Gastroesophageal sphincter (tissue), 4 donors: ENCODE measurements around the gene STX7. TPM values are rescaled to one million over a fixed set of nuclear protein-coding genes. Genes with fewer than 3 reads are reported as not detected.

Experiments used
- ATAC-seq: fragments of 150-250 bp; one replicate; pipeline ENCODE4 v1.9.1; 2016; ENCODE audit warnings: mild to moderate bottlenecking, moderate library complexity
- H3K27ac ChIP-seq, 4 donors: fragments of 200-600 bp; sonication (generic) in 3 of 4; 1 replicate in 3 of 4; 2 replicates in 1 of 4; pipeline ENCODE4 v1.5.1; 2016 to 2019
- H3K27me3 ChIP-seq: fragments of 200-600 bp; sonication (generic); one replicate; pipeline ENCODE4 v1.5.1; 2019
- H3K36me3 ChIP-seq, 2 donors: fragments of 200-600 bp; sonication (generic); one replicate each; pipeline ENCODE4 v1.5.1; 2019; ENCODE audit warnings: control low read depth in 1 of 2
- H3K4me1 ChIP-seq, 3 donors: fragments of 200-600 bp; sonication (generic); 1 replicate in 2 of 3; 2 replicates in 1 of 3; pipeline ENCODE4 v1.5.1; 2016 to 2019; ENCODE audit warnings: control low read depth in 2 of 3
- H3K4me3 ChIP-seq, 2 donors: fragments of 200-600 bp; sonication (generic); one replicate each; pipeline ENCODE4 v1.5.1; 2019; ENCODE audit warnings: mild to moderate bottlenecking in 1 of 2, moderate library complexity in 1 of 2
- H3K9me3 ChIP-seq, 3 donors: fragments of 200-600 bp; sonication (generic); one replicate each; pipeline ENCODE4 v1.5.1; 2017 to 2019; ENCODE audit warnings: control low read depth in 2 of 3
- EP300 ChIP-seq: sonication (generic); formaldehyde crosslinking; IDR thresholded peaks from one replicate; pipeline ENCODE4 v1.6.1; 2017; ENCODE audit warnings: antibody characterized with exemption, mild to moderate bottlenecking
- POLR2A ChIP-seq, 2 donors: fragments of 450-650 bp; IDR thresholded peaks; one replicate each; pipeline ENCODE4 v1.6.1; 2017; ENCODE audit warnings: antibody characterized with exemption in 2 of 2, mild to moderate bottlenecking in 2 of 2, moderate library complexity in 1 of 2
- POLR2AphosphoS5 ChIP-seq: sonication (generic); formaldehyde crosslinking; IDR thresholded peaks from one replicate; pipeline ENCODE4 v1.6.1; 2017; ENCODE audit warnings: antibody characterized with exemption
- WGBS, 2 donors: methylation state at CpG; one replicate each; pipeline ENCODE4 v1.1.5; 2018; ENCODE audit warnings: low coverage in 1 of 2; 5-methylcytosine and 5-hydroxymethylcytosine counted together
- total RNA-seq, 4 donors: library from RNA; depleted of rRNA; stranded (reverse); fragments of >200 nt; gene quantifications; one replicate each; pipeline ENCODE4 v1.1.0, GENCODE V29; 2016
- TF ChIP-seq, protein P1 (sequence below), 4 experiments: fragments of 200-600 bp in 2 of 4; fragments of 450-650 bp in 2 of 4; sonication (generic) in 1 of 4; IDR thresholded peaks; one replicate each; pipeline ENCODE4 v1.5.1; 2017 to 2019; ENCODE audit warnings: antibody characterized with exemption in 4 of 4, mild to moderate bottlenecking in 2 of 4, moderate library complexity in 2 of 4

STX7 gene
- total RNA-seq, 4 donors from 2014 or later, result 59.5 to 102 (median 65.3) TPM

DNA sequence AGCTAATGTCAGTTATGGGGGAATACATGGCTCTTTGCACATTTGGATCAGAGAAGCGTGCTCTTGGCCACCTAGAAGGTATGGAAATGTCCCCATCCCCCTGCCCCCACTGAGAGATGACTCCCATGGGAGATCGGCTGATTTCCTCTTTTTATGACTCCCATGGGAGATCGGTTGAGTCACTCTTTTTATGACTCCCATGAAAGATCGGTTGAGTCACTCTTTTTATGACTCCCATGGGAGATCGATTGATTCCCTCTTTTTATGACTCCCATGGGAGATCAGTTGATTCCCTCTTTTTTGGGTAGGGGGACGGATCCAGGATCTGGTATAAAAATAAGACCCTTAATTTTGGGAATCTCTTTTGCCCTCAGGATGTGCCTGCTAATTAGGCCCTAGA, 14.9 kb upstream of the STX7 start:
- no peak overlapping the region for H3K27ac ChIP-seq
- no peaks in the 10 kb centered on the region for H3K36me3 ChIP-seq
- no peak for TF ChIP-seq POLR2A (IDR thresholded peaks at IDR 0.05)
- TF ChIP-seq EP300, result no peak
- TF ChIP-seq POLR2AphosphoS5, result no peak
- TF ChIP-seq, protein P1, sequence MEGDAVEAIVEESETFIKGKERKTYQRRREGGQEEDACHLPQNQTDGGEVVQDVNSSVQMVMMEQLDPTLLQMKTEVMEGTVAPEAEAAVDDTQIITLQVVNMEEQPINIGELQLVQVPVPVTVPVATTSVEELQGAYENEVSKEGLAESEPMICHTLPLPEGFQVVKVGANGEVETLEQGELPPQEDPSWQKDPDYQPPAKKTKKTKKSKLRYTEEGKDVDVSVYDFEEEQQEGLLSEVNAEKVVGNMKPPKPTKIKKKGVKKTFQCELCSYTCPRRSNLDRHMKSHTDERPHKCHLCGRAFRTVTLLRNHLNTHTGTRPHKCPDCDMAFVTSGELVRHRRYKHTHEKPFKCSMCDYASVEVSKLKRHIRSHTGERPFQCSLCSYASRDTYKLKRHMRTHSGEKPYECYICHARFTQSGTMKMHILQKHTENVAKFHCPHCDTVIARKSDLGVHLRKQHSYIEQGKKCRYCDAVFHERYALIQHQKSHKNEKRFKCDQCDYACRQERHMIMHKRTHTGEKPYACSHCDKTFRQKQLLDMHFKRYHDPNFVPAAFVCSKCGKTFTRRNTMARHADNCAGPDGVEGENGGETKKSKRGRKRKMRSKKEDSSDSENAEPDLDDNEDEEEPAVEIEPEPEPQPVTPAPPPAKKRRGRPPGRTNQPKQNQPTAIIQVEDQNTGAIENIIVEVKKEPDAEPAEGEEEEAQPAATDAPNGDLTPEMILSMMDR (IDR thresholded peaks at IDR 0.05), result no peak
- peaks cover 0 to 3% (median 0%) of the 10 kb centered on the region in 3 donors for H3K4me1 ChIP-seq
- no peaks in the 10 kb centered on the region for H3K9me3 ChIP-seq
- H3K27me3 ChIP-seq, result no peaks in the 10 kb centered on the region
- WGBS, 2 donors, result 61 to 76% methylated on average over 3 to 6 of the region's 6 CpGs
- H3K4me3 ChIP-seq, result no peak overlapping the region
- no peak for ATAC-seq

DNA sequence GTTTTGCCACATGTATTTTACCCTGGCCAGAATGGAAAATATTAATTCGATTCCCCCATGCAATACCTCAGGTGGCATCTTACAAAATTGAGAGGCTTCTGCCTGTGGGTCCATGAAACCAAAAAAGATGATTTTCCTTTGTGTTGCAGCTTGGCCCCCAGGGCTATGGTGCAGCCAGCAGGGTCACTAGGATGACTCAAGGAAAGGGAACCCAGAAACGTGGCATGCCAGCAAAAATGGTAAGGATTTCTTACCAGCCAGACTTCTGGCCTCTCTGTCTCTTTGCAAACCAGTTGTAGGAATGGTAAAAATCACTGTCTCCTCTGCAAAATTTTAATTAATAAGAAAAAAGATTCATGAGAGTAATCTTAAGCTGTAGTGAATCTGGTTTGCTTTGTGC, 13.5 kb upstream of the STX7 start:
- Histone ChIP-seq H3K4me3 (no peak overlapping the region), H3K27ac (no peak overlapping the region), H3K4me1 (peaks cover 0 to 3% (median 0%) of the 10 kb centered on the region in 3 donors), H3K36me3 (no peaks in the 10 kb centered on the region), H3K9me3 (no peaks in the 10 kb centered on the region), H3K27me3 (no peaks in the 10 kb centered on the region)
- TF ChIP-seq POLR2AphosphoS5 (no peak), EP300 (no peak), POLR2A (IDR thresholded peaks at IDR 0.05) (no peak)
- TF ChIP-seq, protein P1 (IDR thresholded peaks at IDR 0.05), result no peak
- no peak for ATAC-seq
- 47 to 65% methylated on average over 2 of the region's 2 CpGs for WGBS, 2 donors

DNA sequence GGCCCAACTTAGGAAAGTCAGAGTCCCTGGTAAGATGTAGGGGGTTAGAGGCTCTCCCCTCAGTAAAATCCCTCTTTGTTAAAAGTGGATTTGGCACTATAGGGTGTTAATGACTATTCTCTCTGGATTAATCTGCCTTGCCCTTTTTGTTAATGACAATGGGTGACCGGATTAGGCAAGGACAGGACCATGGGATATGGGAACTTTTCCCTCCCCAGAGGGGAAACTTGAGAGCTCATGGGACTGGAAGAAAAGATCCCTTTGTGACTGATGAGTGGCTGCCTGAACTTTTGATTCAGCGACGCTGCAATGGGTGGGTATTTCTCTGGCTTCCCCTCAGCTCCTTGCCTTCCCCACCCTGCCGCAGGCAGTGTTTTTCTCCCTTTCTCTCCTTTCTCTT, 12.9 kb upstream of the STX7 start:
- ATAC-seq, result no peak
- Histone ChIP-seq H3K4me1 (peaks cover 0 to 3% (median 0%) of the 10 kb centered on the region in 3 donors), H3K4me3 (no peak overlapping the region), H3K36me3 (no peaks in the 10 kb centered on the region), H3K9me3 (no peaks in the 10 kb centered on the region), H3K27me3 (no peaks in the 10 kb centered on the region), H3K27ac (no peak overlapping the region)
- TF ChIP-seq POLR2AphosphoS5, result no peak
- TF ChIP-seq, protein P1 (IDR thresholded peaks at IDR 0.05), result no peak
- TF ChIP-seq POLR2A (IDR thresholded peaks at IDR 0.05), result no peak
- no peak for TF ChIP-seq EP300
- WGBS, 2 donors, result 50% methylated on average over 1 to 2 of the region's 4 CpGs

DNA sequence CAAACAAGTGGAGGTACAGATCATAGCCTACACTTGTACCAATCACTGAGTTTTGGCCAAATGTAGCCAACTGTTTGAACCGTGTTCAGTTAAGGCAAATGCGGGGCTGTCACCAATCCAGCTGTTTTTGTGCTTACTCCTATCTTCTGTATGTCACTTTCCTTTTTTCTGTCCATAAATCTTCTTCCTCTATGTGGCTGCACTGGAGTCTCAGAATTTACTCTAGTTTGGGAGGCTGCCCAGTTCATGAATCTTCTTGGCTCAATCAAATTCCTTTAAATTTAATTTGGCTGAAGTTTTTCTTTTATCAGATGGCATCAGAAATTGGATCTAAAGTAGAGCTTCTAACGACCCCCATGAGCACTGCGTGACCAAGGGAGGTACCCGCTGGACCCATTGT, 11.7 kb upstream of the STX7 start:
- H3K36me3 ChIP-seq, result no peaks in the 10 kb centered on the region
- no peaks in the 10 kb centered on the region for H3K4me1 ChIP-seq
- no peaks in the 10 kb centered on the region for H3K27me3 ChIP-seq
- no peak overlapping the region for H3K4me3 ChIP-seq
- no peak overlapping the region for H3K27ac ChIP-seq
- ATAC-seq, result no peak
- 81 to 100% methylated on average over 1 to 5 of the region's 5 CpGs for WGBS, 2 donors
- no peaks in the 10 kb centered on the region for H3K9me3 ChIP-seq
- TF ChIP-seq POLR2A (IDR thresholded peaks at IDR 0.05) (no peak), EP300 (no peak), POLR2AphosphoS5 (no peak)
- TF ChIP-seq, protein P1 (IDR thresholded peaks at IDR 0.05), result no peak

DNA sequence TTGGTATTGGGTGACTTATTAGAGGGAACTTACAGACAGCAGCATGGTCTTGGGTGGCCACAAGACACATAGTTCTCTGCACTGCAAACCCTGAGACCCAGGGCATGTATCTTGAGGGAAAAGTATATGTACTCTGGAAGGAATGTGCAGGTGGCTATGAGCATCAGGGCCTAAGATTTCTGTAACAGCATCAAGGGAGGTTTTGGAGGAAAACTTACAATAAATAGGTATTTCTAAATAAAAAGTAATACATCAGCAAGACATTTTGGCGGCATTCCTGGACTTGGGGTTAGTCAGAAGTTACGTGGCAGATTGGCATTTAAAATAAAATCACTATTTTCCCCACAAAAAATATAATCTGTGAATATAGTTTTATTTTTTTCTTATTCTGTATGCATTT, 8.0 kb upstream of the STX7 start:
- Histone ChIP-seq H3K27ac (no peak overlapping the region), H3K4me1 (no peaks in the 10 kb centered on the region), H3K36me3 (no peaks in the 10 kb centered on the region), H3K9me3 (no peaks in the 10 kb centered on the region), H3K27me3 (no peaks in the 10 kb centered on the region), H3K4me3 (no peak overlapping the region)
- ATAC-seq, result no peak
- TF ChIP-seq, protein P1 (IDR thresholded peaks at IDR 0.05), result no peak
- no peak for TF ChIP-seq EP300
- no peak for TF ChIP-seq POLR2AphosphoS5
- TF ChIP-seq POLR2A (IDR thresholded peaks at IDR 0.05), result no peak
- 40 to 62% methylated on average over 2 of the region's 2 CpGs for WGBS, 2 donors
